ENCODE results near the gene LDLRAD1. TPM values are rescaled to one million over a fixed set of nuclear protein-coding genes. Genes with fewer than 3 reads are reported as not detected.
A peak's percentile ranks its signal among the peaks of the same experiment; 100 is the strongest.

Gene LDLRAD1
- total and polyA plus RNA-seq, 2 of the 13 experiments (the other 11 are each of a cell fraction or from before 2014, with no cell fraction given) = 2.5 to 14.0 TPM

- TF ChIP-seq TCF7L2 (IDR thresholded peaks at IDR 0.05; ENCODE audit: low read depth, low read length) (no peak), ZNF510 (CRISPR knock-in tag; IDR thresholded peaks at IDR 0.05; ENCODE audit: low read depth) (no peak), RELA (CRISPR knock-in tag; IDR thresholded peaks at IDR 0.05) (no peak), MATR3 (CRISPR knock-in tag; IDR thresholded peaks at IDR 0.05) (no peak), ARNT (IDR thresholded peaks at IDR 0.05) (no peak), PITX1 (CRISPR knock-in tag; IDR thresholded peaks at IDR 0.05) (peak; percentile 36; the same call in 1 of the 2 replicates), ZFY (CRISPR knock-in tag; IDR thresholded peaks at IDR 0.05) (no peak), ELK4 (CRISPR knock-in tag; IDR thresholded peaks at IDR 0.05; ENCODE audit: borderline replicate concordance) (no peak), SATB2 (CRISPR knock-in tag; IDR thresholded peaks at IDR 0.05) (no peak), ZNF256 (CRISPR knock-in tag; conservative IDR thresholded peaks at IDR 0.05) (no peak), EEA1 (CRISPR knock-in tag; IDR thresholded peaks at IDR 0.05; ENCODE audit: borderline replicate concordance) (peak; percentile 45; the same call in 1 of the 2 replicates), RARG (CRISPR knock-in tag; IDR thresholded peaks at IDR 0.05; ENCODE audit: low read depth) (no peak), ZNF317 (CRISPR knock-in tag; IDR thresholded peaks at IDR 0.05) (no peak), TEAD3 (CRISPR knock-in tag; optimal IDR thresholded peaks at IDR 0.05; ENCODE audit: borderline replicate concordance) (peak; percentile 26), TBX2 (CRISPR knock-in tag; IDR thresholded peaks at IDR 0.05; ENCODE audit: borderline replicate concordance) (peak; percentile 29; the same call in 1 of the 2 replicates), GTF2F1 (IDR thresholded peaks at IDR 0.05; ENCODE audit: low read length) (no peak), KLF15 (CRISPR knock-in tag; IDR thresholded peaks at IDR 0.05; ENCODE audit: borderline replicate concordance) (no peak), ZNF558 (CRISPR knock-in tag; IDR thresholded peaks at IDR 0.05; ENCODE audit: borderline replicate concordance) (no peak), ATAD3A (CRISPR knock-in tag; IDR thresholded peaks at IDR 0.05) (no peak), MEF2D (CRISPR knock-in tag; IDR thresholded peaks at IDR 0.05) (no peak)
- TF ChIP-seq, protein P1, sequence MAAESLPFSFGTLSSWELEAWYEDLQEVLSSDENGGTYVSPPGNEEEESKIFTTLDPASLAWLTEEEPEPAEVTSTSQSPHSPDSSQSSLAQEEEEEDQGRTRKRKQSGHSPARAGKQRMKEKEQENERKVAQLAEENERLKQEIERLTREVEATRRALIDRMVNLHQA (CRISPR knock-in tag; IDR thresholded peaks at IDR 0.05) = no peak
- TF ChIP-seq, protein P2, sequence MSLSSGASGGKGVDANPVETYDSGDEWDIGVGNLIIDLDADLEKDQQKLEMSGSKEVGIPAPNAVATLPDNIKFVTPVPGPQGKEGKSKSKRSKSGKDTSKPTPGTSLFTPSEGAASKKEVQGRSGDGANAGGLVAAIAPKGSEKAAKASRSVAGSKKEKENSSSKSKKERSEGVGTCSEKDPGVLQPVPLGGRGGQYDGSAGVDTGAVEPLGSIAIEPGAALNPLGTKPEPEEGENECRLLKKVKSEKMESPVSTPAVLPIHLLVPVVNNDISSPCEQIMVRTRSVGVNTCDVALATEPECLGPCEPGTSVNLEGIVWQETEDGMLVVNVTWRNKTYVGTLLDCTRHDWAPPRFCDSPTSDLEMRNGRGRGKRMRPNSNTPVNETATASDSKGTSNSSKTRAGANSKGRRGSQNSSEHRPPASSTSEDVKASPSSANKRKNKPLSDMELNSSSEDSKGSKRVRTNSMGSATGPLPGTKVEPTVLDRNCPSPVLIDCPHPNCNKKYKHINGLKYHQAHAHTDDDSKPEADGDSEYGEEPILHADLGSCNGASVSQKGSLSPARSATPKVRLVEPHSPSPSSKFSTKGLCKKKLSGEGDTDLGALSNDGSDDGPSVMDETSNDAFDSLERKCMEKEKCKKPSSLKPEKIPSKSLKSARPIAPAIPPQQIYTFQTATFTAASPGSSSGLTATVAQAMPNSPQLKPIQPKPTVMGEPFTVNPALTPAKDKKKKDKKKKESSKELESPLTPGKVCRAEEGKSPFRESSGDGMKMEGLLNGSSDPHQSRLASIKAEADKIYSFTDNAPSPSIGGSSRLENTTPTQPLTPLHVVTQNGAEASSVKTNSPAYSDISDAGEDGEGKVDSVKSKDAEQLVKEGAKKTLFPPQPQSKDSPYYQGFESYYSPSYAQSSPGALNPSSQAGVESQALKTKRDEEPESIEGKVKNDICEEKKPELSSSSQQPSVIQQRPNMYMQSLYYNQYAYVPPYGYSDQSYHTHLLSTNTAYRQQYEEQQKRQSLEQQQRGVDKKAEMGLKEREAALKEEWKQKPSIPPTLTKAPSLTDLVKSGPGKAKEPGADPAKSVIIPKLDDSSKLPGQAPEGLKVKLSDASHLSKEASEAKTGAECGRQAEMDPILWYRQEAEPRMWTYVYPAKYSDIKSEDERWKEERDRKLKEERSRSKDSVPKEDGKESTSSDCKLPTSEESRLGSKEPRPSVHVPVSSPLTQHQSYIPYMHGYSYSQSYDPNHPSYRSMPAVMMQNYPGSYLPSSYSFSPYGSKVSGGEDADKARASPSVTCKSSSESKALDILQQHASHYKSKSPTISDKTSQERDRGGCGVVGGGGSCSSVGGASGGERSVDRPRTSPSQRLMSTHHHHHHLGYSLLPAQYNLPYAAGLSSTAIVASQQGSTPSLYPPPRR (CRISPR knock-in tag; IDR thresholded peaks at IDR 0.05; ENCODE audit: borderline replicate concordance) = no peak
- TF ChIP-seq, protein P3, sequence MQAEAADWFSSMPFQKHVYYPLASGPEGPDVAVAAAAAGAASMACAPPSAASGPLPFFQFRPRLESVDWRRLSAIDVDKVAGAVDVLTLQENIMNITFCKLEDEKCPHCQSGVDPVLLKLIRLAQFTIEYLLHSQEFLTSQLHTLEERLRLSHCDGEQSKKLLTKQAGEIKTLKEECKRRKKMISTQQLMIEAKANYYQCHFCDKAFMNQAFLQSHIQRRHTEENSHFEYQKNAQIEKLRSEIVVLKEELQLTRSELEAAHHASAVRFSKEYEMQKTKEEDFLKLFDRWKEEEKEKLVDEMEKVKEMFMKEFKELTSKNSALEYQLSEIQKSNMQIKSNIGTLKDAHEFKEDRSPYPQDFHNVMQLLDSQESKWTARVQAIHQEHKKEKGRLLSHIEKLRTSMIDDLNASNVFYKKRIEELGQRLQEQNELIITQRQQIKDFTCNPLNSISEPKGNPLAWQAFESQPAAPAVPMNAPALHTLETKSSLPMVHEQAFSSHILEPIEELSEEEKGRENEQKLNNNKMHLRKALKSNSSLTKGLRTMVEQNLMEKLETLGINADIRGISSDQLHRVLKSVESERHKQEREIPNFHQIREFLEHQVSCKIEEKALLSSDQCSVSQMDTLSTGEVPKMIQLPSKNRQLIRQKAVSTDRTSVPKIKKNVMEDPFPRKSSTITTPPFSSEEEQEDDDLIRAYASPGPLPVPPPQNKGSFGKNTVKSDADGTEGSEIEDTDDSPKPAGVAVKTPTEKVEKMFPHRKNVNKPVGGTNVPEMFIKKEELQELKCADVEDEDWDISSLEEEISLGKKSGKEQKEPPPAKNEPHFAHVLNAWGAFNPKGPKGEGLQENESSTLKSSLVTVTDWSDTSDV (CRISPR knock-in tag; IDR thresholded peaks at IDR 0.05) = 0 out of 2 replicates have a peak, but pooled peaks have one; percentile 70
Observed at GRCh38 chr1:54052431-54052933, 34.5 kb upstream of the LDLRAD1 start (continued).

Measured in HepG2 (cell line).